ENCODE results near the gene PTPN2.
A peak's percentile ranks its signal among the peaks of the same experiment; 100 is the strongest.
"Not testable (repeated sequence)": the region's sequence is repeated elsewhere in the genome, so short reads cannot be mapped to it uniquely, and the experiment has no call there.

Gene PTPN2

DNA sequence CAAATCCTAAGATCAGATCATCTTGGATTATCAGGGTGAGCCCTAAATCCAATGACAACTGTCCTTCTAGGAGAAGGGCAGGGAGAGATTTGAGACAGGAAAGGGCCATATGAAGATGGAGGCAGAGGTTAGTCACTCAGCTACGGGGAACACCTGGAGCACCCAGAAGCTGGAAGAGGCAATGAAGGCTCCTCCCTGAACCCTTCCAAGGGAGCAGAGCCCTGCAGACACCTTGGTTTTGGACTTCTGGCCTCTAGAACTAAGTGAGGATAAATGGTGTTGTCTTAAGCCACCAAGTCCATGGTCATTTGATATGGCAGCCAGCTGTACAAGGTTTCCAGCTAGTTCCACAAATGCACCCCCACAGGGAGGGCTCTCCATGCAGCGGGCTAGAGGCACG is 6.9 kb upstream of the PTPN2 start:
- no peak for DNase-seq

DNA sequence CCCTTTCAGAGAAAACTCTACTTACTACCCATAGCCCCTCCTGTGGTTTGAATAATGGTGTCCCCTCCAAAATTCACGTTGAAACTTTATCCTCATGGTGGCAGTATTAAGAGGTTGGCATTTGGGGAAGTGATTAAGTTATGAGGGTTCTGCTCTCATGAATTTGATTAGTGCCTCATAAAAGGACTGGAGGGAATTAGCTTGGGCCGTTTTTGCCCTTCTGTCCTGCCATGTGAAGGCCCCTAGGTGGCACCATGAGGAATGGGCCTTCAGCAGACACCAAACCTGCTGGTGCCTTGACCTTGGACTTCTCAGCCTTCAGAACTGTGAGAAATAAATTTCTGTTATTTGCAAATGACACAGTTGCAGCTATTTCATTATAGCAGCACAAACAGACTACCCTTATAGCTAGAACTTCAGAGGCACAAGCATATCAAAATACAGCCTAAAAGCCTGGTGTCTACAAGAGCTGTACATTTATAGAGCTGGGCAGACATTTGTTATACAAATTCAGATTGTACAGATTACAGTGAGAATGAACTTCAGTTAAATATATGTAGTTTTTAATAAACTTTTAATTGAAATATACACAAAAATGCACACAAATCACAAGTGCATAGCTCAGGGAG is 2.6 kb upstream of the PTPN2 start:
- peak; percentile 22 to 25 for DNase-seq

DNA sequence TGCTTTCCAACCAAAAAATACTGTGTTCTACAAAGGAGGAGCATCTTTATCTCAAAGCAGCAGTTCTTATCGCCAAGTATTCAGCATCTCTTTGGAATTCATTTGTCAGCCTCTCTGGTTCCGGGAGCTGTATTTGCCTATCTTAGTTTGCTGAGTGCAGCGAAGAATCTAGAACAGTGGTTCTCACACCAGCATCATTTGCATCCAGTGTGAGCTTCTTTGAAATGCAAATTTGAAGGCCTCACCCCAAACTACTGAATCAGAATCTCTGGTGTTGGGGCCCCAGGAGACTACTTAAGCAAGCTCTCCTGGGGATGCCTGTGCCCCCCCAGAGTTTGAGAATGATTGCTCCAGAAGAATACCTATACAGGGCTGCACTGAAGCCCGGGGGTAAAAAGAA is 1.5 kb upstream of the PTPN2 start:
- peak in 1 of 2 donors; percentile 18 for DNase-seq

DNA sequence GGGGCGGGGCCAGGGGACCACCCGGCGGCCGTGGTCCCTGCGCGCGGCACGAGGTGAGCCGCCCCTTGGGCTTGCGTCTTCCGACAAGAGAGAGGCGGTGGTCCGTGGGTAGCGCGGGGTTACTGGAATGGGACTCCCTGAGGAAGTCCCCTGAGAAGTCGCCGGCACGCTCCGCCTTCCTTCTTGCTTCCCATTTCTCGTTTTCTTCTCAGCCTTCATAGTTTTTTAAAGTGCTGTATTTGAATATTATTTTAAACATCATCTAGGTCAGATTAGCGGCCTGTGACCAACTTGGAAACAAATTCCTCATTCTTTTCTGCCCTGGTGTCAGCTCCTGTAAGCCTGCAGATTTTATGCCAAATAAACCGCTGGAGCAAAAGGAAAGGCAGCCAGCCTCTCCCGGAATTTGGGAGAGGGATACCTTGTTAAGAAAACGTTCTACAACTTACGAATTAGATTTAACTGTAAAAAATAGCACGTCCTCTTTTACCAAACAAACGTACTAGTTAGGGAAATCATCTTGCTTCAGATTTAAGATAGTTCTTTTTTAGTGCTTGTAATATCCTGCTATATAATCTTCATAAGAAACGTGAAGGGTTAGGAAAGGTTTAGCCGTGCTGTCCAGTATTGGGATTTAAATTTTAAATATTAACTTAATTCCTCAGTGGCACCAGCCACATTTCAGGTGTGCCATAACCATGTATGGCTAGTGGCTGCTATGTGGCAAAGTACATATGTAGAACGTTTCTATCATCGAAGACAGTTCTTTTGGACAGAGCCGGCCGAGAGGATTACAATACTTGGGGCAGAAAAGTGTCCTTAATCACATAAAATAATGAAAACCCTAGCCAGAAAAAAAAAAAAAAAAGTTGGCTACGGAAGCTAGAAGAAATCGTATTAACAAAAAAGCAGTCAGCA is 628 bp upstream of the PTPN2 start:
- no peak for DNase-seq

DNA sequence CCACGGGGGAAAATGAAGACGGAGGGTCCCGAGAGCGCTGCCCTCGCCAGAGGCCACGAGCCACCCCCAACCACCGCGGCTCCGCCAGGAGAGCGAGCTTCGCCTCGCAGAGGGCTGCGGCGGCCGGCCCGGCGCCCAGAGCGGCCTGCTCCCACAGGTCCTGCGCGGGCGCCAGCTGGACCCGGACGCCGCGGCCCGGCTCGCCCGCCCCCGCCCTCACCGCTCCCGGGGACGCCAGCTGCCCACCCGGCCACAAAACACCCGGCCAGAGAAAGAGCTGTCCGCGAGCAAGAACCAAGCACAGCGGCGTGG is 709 bp downstream of the PTPN2 start:
- DNase-seq = no peak

DNA sequence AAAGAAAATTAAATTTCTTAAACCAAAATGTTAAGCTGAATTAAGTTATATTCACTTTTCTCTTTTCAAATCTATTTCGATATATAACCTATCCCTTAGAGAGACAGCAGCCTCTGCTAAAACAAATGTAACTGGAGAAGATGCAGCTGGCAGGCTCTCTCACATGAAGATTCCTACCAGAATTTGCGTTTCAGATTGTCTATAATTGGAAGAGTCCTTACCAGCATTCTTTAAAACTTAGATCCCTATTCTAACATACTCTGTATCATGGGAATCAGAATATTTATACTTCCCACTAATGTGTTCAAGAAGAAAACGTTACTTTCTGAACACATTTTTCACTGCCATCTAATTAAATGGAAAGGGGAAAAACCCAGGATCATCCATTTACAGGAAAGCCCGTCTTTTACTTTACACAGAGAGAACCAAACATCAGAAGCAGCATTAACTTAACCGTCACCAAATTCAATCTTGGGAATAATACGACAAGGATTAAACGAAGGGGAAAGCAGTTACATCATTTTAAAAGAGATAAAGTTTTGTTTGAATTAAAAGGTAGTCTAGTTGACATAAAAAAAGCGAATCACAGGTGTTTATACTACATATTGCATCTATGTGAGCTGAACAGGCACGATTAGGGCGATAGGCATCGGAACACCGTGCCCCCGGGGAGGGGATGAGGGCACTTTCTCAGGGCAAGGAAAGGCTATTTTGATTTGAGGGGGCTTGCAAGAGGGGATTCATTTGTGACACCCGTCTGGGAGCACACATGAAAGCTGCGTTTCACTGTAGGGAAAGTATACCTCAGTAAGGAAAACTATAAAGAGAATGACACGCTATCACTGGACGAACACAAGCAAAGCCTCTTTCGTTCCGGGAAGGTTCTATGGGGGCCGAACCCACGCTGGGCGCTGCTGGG is 1.3 kb downstream of the PTPN2 start:
- no peak for DNase-seq

DNA sequence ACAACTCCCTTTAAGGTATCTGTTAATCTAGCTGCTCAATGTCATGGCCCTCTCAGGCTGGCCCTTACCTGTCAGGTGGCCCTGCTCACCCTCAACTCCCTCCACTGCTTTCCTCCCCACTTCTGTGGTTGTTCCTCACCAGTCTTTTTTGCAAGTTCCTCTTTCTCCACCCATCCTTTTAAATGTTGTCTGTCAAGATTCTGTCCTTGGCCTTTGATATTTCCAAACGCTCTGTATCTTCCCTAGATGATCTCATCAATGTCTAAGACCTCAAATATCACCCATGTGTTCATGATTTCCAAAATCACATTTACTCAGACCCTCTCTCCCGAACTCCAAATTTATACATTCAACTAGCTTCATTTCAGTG is 3.5 kb downstream of the PTPN2 start:
- DNase-seq = no peak

DNA sequence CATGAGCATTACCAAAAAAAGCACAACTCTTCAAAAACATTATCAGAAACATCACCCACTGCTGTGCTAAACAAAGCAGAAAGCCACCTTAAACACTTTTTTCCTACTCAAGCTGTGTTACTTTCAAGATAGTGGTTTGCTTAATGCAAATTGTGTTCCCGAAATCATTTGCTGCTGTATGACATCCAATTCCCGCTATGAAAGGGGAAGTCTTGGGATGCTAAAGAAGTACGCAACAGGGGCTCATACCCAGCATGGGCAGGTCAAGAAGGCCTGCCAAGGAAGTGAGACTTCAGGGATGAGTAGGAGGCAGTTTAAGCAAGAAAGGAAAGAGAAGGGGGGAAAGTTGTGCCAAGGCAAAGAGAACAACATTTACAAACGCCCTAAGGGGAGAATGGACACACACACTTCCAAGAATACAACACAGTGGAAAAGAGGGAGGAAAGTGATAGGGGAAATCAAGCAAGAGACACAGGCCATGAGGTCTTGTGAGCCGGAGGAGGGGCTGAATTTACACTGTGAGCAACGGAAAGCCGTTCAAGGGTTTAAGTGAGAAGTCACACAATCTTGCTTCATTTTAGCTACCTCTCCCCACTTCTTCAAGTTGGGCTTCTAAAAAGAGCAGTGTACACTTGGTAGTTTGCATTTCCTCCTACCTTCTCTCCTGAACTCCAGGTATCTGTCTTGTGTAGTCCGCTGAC is 4.0 kb downstream of the PTPN2 start:
- no peak for DNase-seq

DNA sequence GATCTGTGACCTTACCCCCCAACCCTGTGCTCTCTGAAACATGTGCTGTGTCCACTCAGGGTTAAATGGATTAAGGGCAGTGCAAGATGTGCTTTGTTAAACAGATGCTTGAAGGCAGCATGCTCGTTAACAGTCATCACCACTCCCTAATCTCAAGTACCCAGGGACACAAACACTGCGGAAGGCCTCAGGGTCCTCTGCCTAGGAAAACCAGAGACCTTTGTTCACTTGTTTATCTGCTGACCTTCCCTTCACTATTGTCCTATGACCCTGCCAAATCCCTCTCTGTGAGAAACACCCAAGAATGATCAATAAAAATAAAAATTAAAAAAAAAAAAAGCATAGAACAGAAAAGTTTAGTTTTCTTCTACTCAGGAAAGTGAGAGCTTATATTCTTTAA is 9.0 kb downstream of the PTPN2 start:
- DNase-seq = not testable (repeated sequence)

DNA sequence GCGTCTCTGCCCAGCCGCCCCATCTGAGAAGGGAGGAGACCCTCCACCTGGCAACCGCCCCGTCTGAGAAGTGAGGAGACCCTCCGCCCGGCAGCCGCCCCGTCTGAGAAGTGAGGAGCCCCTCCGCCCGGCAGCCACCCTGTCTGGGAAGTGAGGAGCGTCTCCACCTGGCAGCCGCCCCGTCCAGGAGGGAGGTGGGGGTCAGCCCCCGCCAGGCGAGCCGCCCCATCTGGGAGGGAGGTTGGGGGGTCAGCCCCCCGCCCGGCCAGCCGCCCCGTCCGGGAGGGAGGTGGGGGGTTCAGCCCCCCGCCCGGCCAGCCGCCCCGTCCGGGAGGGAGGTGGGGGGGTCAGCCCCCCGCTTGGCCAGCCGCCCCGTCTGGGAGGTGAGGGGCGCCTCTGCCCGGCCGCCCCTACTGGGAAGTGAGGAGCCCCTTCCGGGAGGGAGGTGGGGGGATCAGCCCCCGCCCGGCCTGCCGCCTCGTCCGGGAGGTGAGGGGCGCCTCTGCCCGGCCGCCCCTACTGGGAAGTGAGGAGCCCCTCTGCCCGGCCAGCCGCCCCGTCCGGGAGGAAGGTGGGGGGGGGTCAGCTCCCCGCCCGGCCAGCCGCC is 10.0 kb downstream of the PTPN2 start:
- not testable (repeated sequence) for DNase-seq

DNA sequence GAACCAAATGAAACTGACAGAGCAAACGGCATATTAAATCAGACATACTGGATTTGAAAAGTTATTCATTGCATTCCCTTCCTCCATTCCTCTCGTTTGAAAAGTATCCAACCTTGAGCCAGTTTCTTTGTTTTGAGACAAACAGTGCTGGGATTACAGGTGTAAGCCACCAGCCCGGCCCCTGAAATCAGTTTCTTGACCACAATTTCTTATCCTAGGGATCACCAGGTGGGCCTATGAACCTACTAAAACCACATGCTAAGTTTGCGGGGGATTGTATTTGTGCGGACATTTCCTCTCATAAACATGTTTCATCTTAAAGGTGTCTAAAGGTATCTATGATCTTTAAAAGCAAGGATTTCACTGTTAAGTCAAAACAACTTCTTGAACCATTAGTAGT is 11.6 kb downstream of the PTPN2 start:
- no peak for DNase-seq

DNA sequence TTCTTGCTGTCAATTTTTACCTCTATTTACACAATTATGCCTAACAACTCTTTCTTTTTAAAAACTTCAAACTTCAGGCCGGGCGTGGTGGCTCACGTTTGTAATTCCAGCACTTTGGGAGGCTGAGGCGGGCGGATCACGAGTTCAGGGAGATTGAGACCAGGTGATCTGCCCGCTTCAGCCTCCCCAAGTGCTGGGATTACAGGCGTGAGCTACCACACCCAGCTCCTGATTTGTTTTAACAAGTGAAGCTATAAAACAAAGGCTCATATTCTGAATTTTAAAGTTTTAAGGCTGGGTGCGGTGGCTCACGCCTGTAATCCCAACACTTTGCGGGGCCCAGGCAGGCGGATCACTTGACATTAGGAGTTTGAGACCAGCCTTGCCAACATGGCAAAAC is 15.5 kb downstream of the PTPN2 start:
- no peak for DNase-seq

DNA sequence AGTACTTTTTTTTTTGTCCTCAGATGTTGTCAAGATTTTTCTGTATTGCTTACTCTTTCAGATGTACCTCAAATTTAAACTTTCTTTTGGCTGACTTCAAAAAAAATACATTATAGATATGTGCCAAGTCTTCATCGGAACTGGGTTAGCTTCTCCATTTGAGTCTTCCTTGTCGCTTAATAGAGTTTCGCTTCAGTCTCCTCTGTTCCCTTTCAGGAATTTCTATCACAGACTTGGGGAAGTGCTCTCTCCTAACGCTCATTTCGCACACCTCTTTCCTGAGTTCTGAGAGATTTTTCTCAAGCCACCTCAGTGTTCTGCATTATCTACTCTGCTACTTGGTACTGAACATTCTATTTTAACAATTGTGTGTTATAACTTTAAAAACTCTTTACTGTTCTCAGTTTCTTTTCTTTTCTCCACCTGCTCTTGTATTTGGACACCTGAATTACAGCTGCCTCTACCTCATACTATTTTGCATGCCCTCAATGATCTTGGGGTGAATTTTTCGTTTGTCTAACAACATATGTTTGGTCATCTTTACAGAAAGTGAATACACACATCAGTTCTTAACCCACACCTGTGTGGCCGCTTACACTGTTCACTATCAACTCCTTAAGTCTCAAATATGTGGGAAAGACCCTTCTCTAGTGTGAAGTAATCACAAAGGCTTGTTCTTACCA is 16.5 kb downstream of the PTPN2 start:
- no peak for DNase-seq

DNA sequence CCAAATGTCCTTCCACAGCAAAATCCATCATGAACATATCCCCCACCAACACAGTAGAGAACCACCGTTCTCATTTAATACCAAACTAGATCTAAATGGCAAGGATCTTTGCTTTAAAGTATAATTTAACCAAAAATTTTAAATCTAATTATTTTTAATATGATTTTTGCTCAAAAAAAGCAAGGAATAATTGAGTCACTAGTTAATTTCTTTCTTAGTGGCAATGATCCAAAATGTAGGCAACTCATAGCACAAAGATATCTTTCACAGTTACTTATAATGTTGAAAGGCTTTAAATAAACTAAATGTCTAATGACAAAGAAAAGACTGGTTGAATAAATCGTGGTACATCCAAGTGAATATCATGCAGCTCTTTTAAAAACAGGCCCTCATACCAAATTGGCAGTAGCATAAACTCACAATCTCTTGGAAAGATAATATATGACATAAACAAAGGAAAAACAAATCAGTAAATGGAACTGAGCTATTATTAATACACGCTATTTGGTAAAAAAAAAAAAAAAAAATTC is 20.3 kb downstream of the PTPN2 start:
- DNase-seq = no peak

DNA sequence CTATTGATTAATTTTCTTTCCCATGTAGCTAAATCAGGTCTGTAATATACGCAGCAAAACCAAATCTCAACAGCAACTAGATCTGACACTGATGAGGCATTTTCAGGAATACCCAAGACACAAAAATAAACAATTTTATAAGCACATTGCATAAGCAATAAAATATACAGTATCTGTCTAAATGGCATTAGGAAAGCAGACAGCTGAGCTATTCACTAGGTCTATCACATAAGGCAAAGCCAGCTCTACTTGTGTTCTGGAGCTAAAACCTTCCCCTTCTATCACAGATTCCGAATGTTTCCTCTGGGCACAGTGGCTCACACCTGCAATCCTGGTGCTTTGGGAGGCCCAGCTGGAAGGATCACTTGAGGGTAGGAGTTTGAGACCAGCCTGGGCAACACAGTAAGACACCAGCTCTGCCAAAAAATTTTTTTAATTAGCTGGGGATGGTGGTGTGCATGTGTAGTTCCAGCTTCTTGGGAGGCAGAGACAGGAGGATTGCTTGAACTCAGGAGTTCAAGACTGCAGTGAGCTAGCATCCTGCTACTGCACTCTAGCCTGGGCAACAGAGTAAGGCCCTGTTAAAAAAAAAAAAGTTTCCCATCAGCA is 21.1 kb downstream of the PTPN2 start:
- no peak for DNase-seq

DNA sequence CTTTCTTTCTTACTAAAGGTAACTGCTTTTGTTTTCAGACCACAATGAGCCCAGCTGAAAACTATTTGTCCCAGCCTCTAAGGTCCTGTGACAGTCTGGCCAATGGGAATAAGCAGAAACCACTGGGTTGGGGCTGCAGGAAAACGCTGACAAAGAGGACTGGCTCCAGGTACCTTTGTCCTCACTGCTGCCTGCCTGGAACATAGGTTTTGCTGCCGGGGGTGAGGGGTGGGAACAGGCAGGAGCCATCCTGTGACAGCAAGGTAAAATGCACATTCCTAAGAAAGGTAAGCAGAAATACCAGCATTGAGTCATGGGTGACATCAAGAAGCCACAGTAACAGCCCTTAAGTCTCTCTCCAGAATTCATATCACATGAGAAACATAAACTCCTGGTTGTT is 21.6 kb downstream of the PTPN2 start:
- DNase-seq = no peak

DNA sequence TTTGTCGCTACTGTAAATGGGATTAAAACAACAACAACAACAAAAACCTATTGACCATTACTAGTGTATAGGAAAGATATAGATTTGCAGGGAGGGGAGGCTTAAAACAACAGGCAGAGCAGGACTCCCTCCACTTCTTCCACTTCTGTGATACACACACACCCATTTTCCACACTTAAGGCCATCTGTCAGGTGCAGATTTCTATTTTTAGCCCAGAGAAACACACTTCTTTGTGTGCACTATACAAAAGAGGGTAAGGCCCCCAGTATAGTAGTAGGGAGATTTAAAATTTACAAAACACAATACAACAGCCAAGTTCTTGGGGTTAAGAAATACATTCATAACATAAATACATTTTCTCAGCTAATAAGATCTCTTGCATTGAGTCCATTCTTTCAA is 22.4 kb downstream of the PTPN2 start:
- DNase-seq = no peak

DNA sequence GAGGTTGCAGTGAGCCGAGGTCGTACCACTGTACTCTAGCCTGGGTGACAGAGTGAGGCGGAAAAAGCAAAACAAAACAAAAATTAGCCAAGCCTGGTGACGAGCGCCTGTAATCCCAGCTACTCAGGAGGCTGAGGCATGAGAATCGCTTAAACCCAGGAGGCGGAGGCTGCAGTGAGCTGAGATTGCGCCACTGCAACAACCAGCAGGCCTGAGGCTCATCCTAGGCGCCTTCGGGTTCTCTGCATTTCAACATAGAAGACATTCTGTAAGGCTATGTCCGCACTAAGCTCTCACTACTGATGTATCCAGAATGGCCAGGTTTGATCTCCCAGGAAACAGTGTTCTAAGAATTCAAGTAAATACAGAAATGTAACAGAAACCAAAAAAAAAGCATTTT is 23.5 kb downstream of the PTPN2 start:
- DNase-seq = no peak

DNA sequence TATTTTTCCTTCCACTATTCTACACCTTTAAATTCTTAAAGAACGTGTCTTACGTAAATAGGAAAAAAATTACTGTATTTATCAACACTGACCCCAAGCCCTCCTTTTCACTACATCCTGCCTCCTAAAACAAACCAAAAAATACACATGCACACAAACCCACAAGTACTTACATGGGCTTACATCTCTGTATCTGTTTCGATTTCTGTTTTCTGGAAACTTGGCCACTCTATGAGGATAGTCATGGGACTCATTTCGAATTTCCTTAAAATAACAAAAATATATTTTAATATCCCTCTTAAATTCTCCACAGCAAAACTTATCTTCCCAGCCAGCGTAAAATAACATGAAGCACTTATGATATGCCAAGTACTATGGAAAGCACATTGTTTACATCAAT is 25.0 kb downstream of the PTPN2 start:
- no peak for DNase-seq

DNA sequence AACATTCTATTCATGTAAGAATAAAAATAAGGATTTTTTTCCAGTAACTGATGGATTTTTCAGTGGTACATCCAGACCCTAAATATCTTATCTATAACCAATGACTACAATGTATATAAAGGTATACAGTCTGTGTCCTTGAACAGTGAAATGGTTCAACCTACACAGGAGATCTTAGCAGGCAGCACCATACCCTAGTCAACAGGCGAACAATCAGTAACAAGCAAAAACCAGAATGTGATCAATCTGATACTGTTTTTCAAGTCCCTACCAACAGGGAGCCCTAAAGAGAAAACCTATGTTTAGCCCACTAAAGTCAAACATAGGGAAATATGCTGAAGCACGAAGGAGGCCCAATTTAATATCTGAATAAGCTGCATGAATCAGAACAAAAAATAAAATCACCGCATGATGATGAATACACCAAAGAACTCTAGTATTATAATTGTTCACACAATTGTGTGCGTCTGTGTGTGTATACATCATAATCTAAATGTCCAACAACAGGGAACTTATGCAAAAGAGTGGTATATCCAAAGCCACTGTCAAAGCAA is 26.0 kb downstream of the PTPN2 start:
- DNase-seq = no peak
